Measurements from ENCODE around the gene CBLC.

CBLC gene

DNA sequence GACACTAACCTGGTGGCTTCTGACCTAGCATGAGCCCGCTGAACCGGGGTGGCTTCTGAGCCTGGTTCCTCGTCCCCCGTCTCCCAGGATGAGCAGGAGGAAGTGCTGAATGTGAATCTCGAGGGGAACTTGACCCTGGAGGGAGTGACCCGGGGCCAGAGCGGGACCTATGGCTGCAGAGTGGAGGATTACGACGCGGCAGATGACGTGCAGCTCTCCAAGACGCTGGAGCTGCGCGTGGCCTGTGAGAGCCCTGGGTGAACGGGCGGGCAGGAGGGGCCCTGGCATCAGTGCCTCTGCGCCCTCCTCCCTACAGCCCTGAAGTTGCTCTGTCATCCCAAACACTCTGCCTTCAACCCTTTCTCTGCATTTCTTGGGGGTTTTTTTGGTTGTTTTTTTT lies 36.8 kb downstream of the CBLC start:
- Histone ChIP-seq H3K9ac (ENCODE audit: insufficient read length) (no peak overlapping the region), H3K9me3 (ENCODE audit: low read depth, low read length) (no peaks in the 10 kb centered on the region), H3K27ac (no peak overlapping the region), H3K4me3 (no peak overlapping the region), H3K36me3 (ENCODE audit: insufficient read depth, low read length) (no peaks in the 10 kb centered on the region)
- TF ChIP-seq FOXP2 (optimal IDR thresholded peaks at IDR 0.05; ENCODE audit: control extremely low read depth, extremely low read length, insufficient read depth) = no peak
- TF ChIP-seq POLR2AphosphoS5 (IDR thresholded peaks at IDR 0.05; ENCODE audit: borderline replicate concordance, low read depth, low read length) = no peak
- DNase-seq (ENCODE audit: low read depth, low spot score) = no peak

- no peak for DNase-seq (ENCODE audit: low read depth, low spot score)
- no peaks in the 10 kb centered on the region for H3K9me3 ChIP-seq (ENCODE audit: low read depth, low read length)
- TF ChIP-seq FOXP2 (optimal IDR thresholded peaks at IDR 0.05; ENCODE audit: control extremely low read depth, extremely low read length, insufficient read depth) = no peak
- no peak for TF ChIP-seq EZH2 (IDR thresholded peaks at IDR 0.05)
- TF ChIP-seq POLR2AphosphoS5 (IDR thresholded peaks at IDR 0.05; ENCODE audit: borderline replicate concordance, low read depth, low read length) = no peak
- no peak overlapping the region for H3K9ac ChIP-seq (ENCODE audit: insufficient read length)
- H3K27ac ChIP-seq = no peak overlapping the region
- no peaks in the 10 kb centered on the region for H3K36me3 ChIP-seq (ENCODE audit: insufficient read depth, low read length)
- H3K4me3 ChIP-seq = no peak overlapping the region
Measured at GRCh38 chr19:44816301-44816700, 38.6 kb downstream of the CBLC start.

GRCh38 chr19:44817725-44818465 lies 40.2 kb downstream of the CBLC start:
- no peak overlapping the region for H3K4me3 ChIP-seq
- DNase-seq (ENCODE audit: low read depth, low spot score) = no peak
- no peak overlapping the region for H3K27ac ChIP-seq
- H3K36me3 ChIP-seq (ENCODE audit: insufficient read depth, low read length) = no peaks in the 10 kb centered on the region
- H3K9ac ChIP-seq (ENCODE audit: insufficient read length) = no peak overlapping the region
- TF ChIP-seq FOXP2 (optimal IDR thresholded peaks at IDR 0.05; ENCODE audit: control extremely low read depth, extremely low read length, insufficient read depth) (no peak), EZH2 (IDR thresholded peaks at IDR 0.05) (no peak), POLR2AphosphoS5 (IDR thresholded peaks at IDR 0.05; ENCODE audit: borderline replicate concordance, low read depth, low read length) (no peak)
- H3K9me3 ChIP-seq (ENCODE audit: low read depth, low read length) = no peaks in the 10 kb centered on the region

DNA sequence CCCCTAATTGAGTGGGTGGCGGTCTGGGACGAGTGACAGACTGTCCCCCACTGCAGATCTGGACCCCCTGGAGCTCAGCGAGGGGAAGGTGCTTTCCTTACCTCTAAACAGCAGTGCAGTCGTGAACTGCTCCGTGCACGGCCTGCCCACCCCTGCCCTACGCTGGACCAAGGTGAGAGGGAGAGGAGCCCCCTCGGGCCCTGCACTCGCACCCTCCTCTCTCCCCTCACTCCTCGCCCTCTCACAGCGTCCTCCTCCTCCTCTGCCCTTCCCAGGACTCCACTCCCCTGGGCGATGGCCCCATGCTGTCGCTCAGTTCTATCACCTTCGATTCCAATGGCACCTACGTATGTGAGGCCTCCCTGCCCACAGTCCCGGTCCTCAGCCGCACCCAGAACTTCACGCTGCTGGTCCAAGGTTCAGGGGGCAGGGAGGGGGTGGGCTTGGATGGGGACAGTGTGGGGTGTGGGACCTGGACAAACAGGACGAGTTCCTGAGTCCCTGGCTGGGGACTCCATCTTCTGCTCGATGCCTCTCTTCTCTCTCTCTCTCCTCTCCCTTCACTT lies 40.9 kb downstream of the CBLC start:
- Histone ChIP-seq H3K4me3 (no peak overlapping the region), H3K27ac (no peak overlapping the region), H3K9ac (ENCODE audit: insufficient read length) (no peak overlapping the region), H3K9me3 (ENCODE audit: low read depth, low read length) (no peaks in the 10 kb centered on the region), H3K36me3 (ENCODE audit: insufficient read depth, low read length) (no peaks in the 10 kb centered on the region)
- TF ChIP-seq EZH2 (IDR thresholded peaks at IDR 0.05) (no peak), FOXP2 (optimal IDR thresholded peaks at IDR 0.05; ENCODE audit: control extremely low read depth, extremely low read length, insufficient read depth) (no peak), POLR2AphosphoS5 (IDR thresholded peaks at IDR 0.05; ENCODE audit: borderline replicate concordance, low read depth, low read length) (no peak)
- DNase-seq (ENCODE audit: low read depth, low spot score) = no peak

GRCh38 chr19:44819246-44819832 lies 41.6 kb downstream of the CBLC start:
- Histone ChIP-seq H3K36me3 (ENCODE audit: insufficient read depth, low read length) (no peaks in the 10 kb centered on the region), H3K4me3 (no peak overlapping the region), H3K27ac (no peak overlapping the region), H3K9me3 (ENCODE audit: low read depth, low read length) (no peaks in the 10 kb centered on the region), H3K9ac (ENCODE audit: insufficient read length) (no peak overlapping the region)
- DNase-seq (ENCODE audit: low read depth, low spot score) = no peak
- TF ChIP-seq EZH2 (IDR thresholded peaks at IDR 0.05) (no peak), FOXP2 (optimal IDR thresholded peaks at IDR 0.05; ENCODE audit: control extremely low read depth, extremely low read length, insufficient read depth) (no peak), POLR2AphosphoS5 (IDR thresholded peaks at IDR 0.05; ENCODE audit: borderline replicate concordance, low read depth, low read length) (no peak)

DNA sequence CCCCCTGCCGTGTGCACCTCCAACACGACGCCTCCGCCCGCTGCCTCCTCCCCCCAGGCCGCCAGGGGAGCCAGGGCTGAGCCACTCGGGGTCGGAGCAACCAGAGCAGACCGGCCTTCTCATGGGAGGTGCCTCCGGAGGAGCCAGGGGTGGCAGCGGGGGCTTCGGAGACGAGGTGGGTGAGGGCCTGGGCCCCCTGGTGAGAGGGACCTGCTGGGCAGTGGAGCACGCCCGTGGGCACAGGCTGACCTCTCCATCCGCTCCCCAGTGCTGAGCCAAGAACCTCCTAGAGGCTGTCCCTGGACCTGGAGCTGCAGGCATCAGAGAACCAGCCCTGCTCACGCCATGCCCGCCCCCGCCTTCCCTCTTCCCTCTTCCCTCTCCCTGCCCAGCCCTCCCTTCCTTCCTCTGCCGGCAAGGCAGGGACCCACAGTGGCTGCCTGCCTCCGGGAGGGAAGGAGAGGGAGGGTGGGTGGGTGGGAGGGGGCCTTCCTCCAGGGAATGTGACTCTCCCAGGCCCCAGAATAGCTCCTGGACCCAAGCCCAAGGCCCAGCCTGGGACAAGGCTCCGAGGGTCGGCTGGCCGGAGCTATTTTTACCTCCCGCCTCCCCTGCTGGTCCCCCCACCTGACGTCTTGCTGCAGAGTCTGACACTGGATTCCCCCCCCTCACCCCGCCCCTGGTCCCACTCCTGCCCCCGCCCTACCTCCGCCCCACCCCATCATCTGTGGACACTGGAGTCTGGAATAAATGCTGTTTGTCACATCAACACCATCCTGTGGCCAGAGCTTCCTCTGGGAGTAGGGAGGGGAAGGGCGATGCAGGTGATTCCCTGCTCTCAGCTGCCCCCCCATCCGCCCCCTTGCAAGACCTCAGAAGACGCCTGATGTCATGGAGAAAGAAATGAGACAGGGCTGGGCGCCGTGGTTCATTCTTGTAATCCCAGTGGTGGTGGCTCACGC lies 43.2 kb downstream of the CBLC start:
- Histone ChIP-seq H3K27ac (no peak overlapping the region), H3K9ac (ENCODE audit: insufficient read length) (no peak overlapping the region), H3K9me3 (ENCODE audit: low read depth, low read length) (no peaks in the 10 kb centered on the region), H3K36me3 (ENCODE audit: insufficient read depth, low read length) (no peaks in the 10 kb centered on the region), H3K4me3 (no peak overlapping the region)
- no peak for DNase-seq (ENCODE audit: low read depth, low spot score)
- no peak for TF ChIP-seq FOXP2 (optimal IDR thresholded peaks at IDR 0.05; ENCODE audit: control extremely low read depth, extremely low read length, insufficient read depth)
- no peak for TF ChIP-seq EZH2 (IDR thresholded peaks at IDR 0.05)
- TF ChIP-seq POLR2AphosphoS5 (IDR thresholded peaks at IDR 0.05; ENCODE audit: borderline replicate concordance, low read depth, low read length) = no peak

GRCh38 chr19:44822177-44822576 lies 44.5 kb downstream of the CBLC start:
- H3K36me3 ChIP-seq (ENCODE audit: insufficient read depth, low read length) = no peaks in the 10 kb centered on the region
- H3K9me3 ChIP-seq (ENCODE audit: low read depth, low read length) = no peaks in the 10 kb centered on the region
- TF ChIP-seq POLR2AphosphoS5 (IDR thresholded peaks at IDR 0.05; ENCODE audit: borderline replicate concordance, low read depth, low read length) (no peak), EZH2 (IDR thresholded peaks at IDR 0.05) (no peak), FOXP2 (optimal IDR thresholded peaks at IDR 0.05; ENCODE audit: control extremely low read depth, extremely low read length, insufficient read depth) (no peak)
- no peak overlapping the region for H3K4me3 ChIP-seq
- no peak overlapping the region for H3K27ac ChIP-seq
- no peak for DNase-seq (ENCODE audit: low read depth, low spot score)
- H3K9ac ChIP-seq (ENCODE audit: insufficient read length) = no peak overlapping the region

All from SK-N-MC (cell line).